UCSD-AML1 (cell line): Measurements from ENCODE around the gene CROCC2.

Experiments used
- DNase-seq: peaks from one replicate; lab custom pipeline; 2025; ENCODE audit not compliant: unreplicated experiment; lab: John Stamatoyannopoulos, UW

CROCC2 gene

GRCh38 chr2:241009191-241009590 lies 103.1 kb downstream of the CROCC2 start:
- DNase-seq: no peak

- DNase-seq: peak; percentile 60
Measured at GRCh38 chr2:241009601-241010530, 103.7 kb downstream of the CROCC2 start.

- DNase-seq: no peak
Measured at GRCh38 chr2:241010531-241011295, 104.6 kb downstream of the CROCC2 start.

GRCh38 chr2:241011296-241011600 lies 105.1 kb downstream of the CROCC2 start:
- no peak for DNase-seq

GRCh38 chr2:241011751-241012510 lies 105.8 kb downstream of the CROCC2 start:
- no peak for DNase-seq

- no peak for DNase-seq
Measured at GRCh38 chr2:241014224-241014623, 108.1 kb downstream of the CROCC2 start.

GRCh38 chr2:241014764-241015163 lies 108.6 kb downstream of the CROCC2 start:
- no peak for DNase-seq

GRCh38 chr2:241015439-241015838 lies 109.3 kb downstream of the CROCC2 start:
- DNase-seq: no peak

- no peak for DNase-seq
Measured at GRCh38 chr2:241017228-241017940, 111.2 kb downstream of the CROCC2 start.

GRCh38 chr2:241018051-241018891 lies 112.1 kb downstream of the CROCC2 start:
- DNase-seq: no peak

- DNase-seq: no peak
Measured at GRCh38 chr2:241019441-241020139, 113.5 kb downstream of the CROCC2 start.

- no peak for DNase-seq
Measured at GRCh38 chr2:241020201-241020600, 114.1 kb downstream of the CROCC2 start.

- DNase-seq: no peak
Measured at GRCh38 chr2:241020629-241021190, 114.6 kb downstream of the CROCC2 start.

GRCh38 chr2:241025639-241026038 lies 119.5 kb downstream of the CROCC2 start:
- DNase-seq: no peak

GRCh38 chr2:241029599-241030332 lies 123.6 kb downstream of the CROCC2 start:
- no peak for DNase-seq

- no peak for DNase-seq
Measured at GRCh38 chr2:241030333-241030680, 124.2 kb downstream of the CROCC2 start.

- DNase-seq: no peak
Measured at GRCh38 chr2:241030883-241031282, 124.7 kb downstream of the CROCC2 start.

GRCh38 chr2:241031436-241032165 lies 125.5 kb downstream of the CROCC2 start:
- no peak for DNase-seq
